ENCODE measurements around the gene LIPE. TPM values are rescaled to one million over a fixed set of nuclear protein-coding genes. Genes with fewer than 3 reads are reported as not detected.

The LIPE gene
- total RNA-seq, 4 donors from 2014 or later = 77.1 to 717 (median 234) TPM

DNA sequence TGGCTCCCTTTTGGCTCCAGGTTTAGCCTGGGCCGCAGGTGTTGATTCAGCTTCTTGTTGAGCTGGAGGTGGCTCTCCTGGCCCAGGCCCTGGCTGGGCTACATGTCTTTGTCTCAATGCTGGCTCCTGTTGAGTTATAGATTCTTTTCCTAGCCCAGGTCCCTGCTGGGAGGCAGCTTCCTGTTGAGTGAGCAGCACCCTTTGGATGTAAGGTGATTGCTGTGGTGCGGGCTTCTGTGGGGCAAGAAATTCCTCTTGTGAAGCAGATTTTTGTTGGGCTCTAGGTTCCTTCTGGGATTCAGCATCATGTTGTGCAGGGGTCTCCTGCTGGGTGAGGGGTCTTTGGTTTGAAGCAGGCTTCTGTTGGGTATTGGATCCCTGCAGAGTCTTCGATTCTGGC, 545 bp downstream of the LIPE start:
- no peak for TF ChIP-seq POLR2A (IDR thresholded peaks at IDR 0.05)
- TF ChIP-seq, protein P1, sequence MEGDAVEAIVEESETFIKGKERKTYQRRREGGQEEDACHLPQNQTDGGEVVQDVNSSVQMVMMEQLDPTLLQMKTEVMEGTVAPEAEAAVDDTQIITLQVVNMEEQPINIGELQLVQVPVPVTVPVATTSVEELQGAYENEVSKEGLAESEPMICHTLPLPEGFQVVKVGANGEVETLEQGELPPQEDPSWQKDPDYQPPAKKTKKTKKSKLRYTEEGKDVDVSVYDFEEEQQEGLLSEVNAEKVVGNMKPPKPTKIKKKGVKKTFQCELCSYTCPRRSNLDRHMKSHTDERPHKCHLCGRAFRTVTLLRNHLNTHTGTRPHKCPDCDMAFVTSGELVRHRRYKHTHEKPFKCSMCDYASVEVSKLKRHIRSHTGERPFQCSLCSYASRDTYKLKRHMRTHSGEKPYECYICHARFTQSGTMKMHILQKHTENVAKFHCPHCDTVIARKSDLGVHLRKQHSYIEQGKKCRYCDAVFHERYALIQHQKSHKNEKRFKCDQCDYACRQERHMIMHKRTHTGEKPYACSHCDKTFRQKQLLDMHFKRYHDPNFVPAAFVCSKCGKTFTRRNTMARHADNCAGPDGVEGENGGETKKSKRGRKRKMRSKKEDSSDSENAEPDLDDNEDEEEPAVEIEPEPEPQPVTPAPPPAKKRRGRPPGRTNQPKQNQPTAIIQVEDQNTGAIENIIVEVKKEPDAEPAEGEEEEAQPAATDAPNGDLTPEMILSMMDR (IDR thresholded peaks at IDR 0.05) = no peak
- no peak for TF ChIP-seq EP300 (IDR thresholded peaks at IDR 0.05)
- WGBS, 2 donors = 87 to 98% methylated on average over 3 of the region's 3 CpGs
- Histone ChIP-seq H3K4me1 (peaks cover 0 to 27% (median 11%) of the 10 kb centered on the region in 4 donors), H3K27ac (no peak overlapping the region), H3K36me3 (no peaks in the 10 kb centered on the region), H3K4me3 (no peak overlapping the region), H3K9me3 (no peaks in the 10 kb centered on the region), H3K27me3 (peaks cover 0 to 37% of the 10 kb centered on the region in 2 donors)
- DNase-seq (ENCODE audit: low spot score in 2 of 2) = no peak

DNA sequence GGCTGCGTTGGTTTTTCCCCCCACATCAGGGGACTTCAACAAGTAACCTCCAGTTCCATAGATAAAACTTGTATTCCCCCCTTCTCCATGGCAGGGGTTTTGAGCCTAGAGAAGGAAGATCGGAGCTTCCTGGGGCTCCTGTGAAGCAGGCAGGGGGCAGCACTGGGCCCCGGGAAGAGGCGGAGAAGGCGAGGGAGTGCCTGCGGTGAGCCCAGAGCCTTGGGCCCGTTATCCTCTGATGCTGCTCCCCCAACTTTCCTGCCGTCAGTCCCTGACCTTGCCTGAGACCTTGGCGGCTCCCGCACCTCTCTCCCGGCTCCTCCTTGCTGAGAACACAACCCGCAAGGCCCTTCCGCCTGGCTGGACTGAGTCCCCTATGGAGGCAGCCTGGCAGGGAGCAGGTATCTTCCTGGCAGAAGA, 2.5 kb downstream of the LIPE start:
- 70 to 71% methylated on average over 7 to 13 of the region's 13 CpGs for WGBS, 2 donors
- Histone ChIP-seq H3K9me3 (no peaks in the 10 kb centered on the region), H3K4me3 (no peak overlapping the region), H3K4me1 (peaks cover 0 to 40% (median 11%) of the 10 kb centered on the region in 4 donors), H3K27ac (no peak overlapping the region), H3K36me3 (no peaks in the 10 kb centered on the region), H3K27me3 (peaks cover 0 to 37% of the 10 kb centered on the region in 2 donors)
- DNase-seq (ENCODE audit: low spot score in 2 of 2) = no peak
- TF ChIP-seq POLR2A (IDR thresholded peaks at IDR 0.05) (no peak), EP300 (IDR thresholded peaks at IDR 0.05) (no peak)
- TF ChIP-seq, protein P1 (IDR thresholded peaks at IDR 0.05) = no peak

DNA sequence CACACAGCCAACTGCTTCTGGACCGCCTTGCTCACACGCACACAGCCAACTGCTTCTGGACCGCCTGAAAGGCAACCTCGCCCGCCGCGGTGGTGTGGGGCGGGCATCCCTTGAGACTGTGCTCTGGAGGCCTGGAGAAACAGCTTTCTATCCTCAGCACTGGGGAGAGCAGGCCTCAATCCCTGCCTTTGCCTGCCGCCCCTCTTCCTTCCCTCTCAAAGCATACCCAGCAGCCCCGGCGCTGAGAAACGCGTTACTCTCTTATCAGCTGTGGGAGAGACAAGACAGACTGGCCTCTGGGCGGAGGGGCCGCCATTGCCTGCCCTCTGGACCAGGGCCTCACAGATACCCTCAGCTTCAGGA, 2.9 kb downstream of the LIPE start:
- Histone ChIP-seq H3K36me3 (no peaks in the 10 kb centered on the region), H3K9me3 (no peaks in the 10 kb centered on the region), H3K4me1 (peaks cover 0 to 40% (median 11%) of the 10 kb centered on the region in 4 donors), H3K4me3 (peak overlapping the region in 2 of 4 donors; percentile 61 to 64), H3K27ac (peak overlapping the region in 1 of 4 donors; percentile 71), H3K27me3 (peaks cover 0 to 37% of the 10 kb centered on the region in 2 donors)
- no peak for DNase-seq (ENCODE audit: low spot score in 2 of 2)
- TF ChIP-seq, protein P1 (IDR thresholded peaks at IDR 0.05) = no peak
- no peak for TF ChIP-seq POLR2A (IDR thresholded peaks at IDR 0.05)
- TF ChIP-seq EP300 (IDR thresholded peaks at IDR 0.05) = no peak
- WGBS, 2 donors = 62 to 75% methylated on average over 9 to 15 of the region's 15 CpGs

DNA sequence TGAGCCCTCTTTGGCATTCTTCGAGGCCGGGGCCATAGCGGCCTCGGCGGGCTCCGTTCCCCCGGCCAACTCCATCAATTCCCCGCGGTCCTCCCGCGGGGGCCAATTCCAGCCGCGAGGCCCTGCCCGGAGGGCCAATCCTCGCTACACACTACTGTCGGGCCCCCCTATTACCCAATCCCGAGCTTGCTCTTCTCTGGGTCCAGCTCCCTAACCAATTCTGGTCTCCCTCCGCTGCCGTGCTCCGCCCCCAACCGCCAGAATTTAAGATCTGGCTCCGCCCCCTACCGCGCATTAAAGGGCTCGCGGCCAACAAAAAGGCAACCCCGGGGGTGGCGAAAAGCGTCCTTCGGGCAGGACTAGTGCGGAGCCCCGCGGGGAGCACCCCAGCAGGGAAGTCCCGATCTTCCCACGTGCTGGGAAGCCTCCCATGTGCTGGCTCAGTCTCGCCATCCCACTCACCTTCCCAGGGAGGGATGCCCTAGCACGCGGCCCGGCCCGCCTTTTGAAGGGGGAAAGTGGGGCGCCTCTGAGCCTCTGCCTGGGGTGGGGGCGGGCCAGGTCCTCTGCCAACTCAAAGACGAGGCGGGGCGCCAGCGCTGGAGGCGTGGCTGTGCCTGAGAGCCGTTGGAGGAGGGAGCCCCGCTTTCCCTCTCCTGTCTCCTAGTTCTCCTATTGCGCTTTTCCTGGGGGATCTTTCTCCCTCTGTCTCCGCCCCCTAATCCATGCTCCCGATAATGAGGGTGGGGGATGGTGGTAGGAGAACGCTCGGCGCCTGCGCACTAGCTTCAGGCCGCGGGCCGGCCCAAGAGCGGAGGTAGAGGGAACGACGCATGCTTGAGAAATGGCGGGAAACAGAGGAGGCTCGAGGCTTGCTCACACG, 3.5 kb downstream of the LIPE start:
- TF ChIP-seq, protein P1 (IDR thresholded peaks at IDR 0.05) = peak in 2 of 5 experiments; percentile 3 to 26
- peak in 1 of 2 donors; percentile 36 for TF ChIP-seq EP300 (IDR thresholded peaks at IDR 0.05)
- TF ChIP-seq POLR2A (IDR thresholded peaks at IDR 0.05) = peak in 1 of 2 donors; percentile 39
- DNase-seq (ENCODE audit: low spot score in 2 of 2) = peak; percentile 48 to 78
- Histone ChIP-seq H3K27ac (peak overlapping the region in 3 of 4 donors; percentile 44 to 75 (median 71)), H3K4me3 (peak overlapping the region; percentile 50 to 64 (median 57)), H3K4me1 (peaks cover 0 to 40% (median 11%) of the 10 kb centered on the region in 4 donors), H3K36me3 (no peaks in the 10 kb centered on the region), H3K9me3 (no peaks in the 10 kb centered on the region), H3K27me3 (peaks cover 0 to 37% of the 10 kb centered on the region in 2 donors)
- WGBS, 2 donors = 3 to 9% methylated on average over 31 to 59 of the region's 65 CpGs

DNA sequence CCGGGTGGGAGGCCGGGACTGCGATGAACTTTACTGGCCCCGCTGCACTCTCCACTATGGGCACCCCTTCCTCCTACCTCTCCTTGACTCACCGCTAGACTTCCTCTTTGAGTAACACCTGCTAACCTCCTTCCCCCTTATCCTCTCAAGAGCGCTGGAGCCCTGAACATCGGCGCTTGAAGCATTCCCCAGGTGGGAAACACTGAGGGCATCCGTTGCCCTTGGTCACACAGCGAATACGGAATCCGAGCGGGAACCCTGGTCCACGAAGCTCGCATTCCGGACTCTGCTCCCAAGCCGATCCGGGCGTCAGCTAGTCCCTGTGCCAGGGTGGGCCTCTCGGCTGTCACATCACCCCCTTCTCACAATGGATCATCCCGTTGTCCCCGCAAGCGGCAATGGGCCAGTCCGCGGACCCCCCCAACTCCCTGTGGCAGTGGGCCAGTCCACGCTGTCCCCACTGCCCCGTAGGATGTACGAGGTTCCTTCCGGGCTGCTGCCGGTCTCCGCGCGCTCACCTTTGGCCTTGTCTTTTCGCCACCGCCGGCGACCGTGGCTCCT, 4.2 kb downstream of the LIPE start:
- Histone ChIP-seq H3K4me3 (peak overlapping the region; percentile 50 to 64 (median 57)), H3K9me3 (no peaks in the 10 kb centered on the region), H3K27ac (peak overlapping the region in 3 of 4 donors; percentile 44 to 75 (median 71)), H3K36me3 (no peaks in the 10 kb centered on the region), H3K4me1 (peaks cover 0 to 40% (median 11%) of the 10 kb centered on the region in 4 donors), H3K27me3 (peaks cover 0 to 37% of the 10 kb centered on the region in 2 donors)
- DNase-seq (ENCODE audit: low spot score in 2 of 2) = no peak
- WGBS, 2 donors = 4 to 5% methylated on average over 25 to 36 of the region's 38 CpGs
- TF ChIP-seq, protein P1 (IDR thresholded peaks at IDR 0.05) = no peak
- TF ChIP-seq EP300 (IDR thresholded peaks at IDR 0.05) (no peak), POLR2A (IDR thresholded peaks at IDR 0.05) (no peak)

Measured in tibial nerve (tissue), 4 donors.